ENCODE results near the gene ASB7. TPM values are rescaled to one million over a fixed set of nuclear protein-coding genes. Genes with fewer than 3 reads are reported as not detected.

The ASB7 gene
- total RNA-seq, 1 donor from 2014 or later = 13.1 TPM

DNA sequence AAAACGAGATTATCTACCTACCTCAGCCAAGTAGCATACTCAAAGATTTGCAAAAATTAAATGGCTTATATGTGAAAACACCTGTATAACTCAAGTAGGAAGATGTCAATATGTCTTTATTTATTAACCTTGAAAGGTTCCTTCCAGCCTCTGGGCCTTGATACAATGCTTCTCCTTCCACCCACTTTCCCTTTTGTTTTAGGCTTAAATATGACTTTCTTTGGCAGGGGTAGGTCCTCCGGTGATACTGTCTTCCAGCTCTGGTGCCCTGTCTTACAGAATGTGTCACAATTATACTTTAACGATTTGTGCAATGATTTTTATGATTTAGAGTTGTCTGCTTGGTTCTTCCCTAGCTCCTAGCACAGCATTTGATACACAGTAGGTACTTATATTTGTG lies 4.5 kb upstream of the ASB7 start:
- H3K4me1 Mint-ChIP-seq (ENCODE audit: unreplicated experiment) = peaks cover 8% of the 10 kb centered on the region
- TF ChIP-seq, protein P1, sequence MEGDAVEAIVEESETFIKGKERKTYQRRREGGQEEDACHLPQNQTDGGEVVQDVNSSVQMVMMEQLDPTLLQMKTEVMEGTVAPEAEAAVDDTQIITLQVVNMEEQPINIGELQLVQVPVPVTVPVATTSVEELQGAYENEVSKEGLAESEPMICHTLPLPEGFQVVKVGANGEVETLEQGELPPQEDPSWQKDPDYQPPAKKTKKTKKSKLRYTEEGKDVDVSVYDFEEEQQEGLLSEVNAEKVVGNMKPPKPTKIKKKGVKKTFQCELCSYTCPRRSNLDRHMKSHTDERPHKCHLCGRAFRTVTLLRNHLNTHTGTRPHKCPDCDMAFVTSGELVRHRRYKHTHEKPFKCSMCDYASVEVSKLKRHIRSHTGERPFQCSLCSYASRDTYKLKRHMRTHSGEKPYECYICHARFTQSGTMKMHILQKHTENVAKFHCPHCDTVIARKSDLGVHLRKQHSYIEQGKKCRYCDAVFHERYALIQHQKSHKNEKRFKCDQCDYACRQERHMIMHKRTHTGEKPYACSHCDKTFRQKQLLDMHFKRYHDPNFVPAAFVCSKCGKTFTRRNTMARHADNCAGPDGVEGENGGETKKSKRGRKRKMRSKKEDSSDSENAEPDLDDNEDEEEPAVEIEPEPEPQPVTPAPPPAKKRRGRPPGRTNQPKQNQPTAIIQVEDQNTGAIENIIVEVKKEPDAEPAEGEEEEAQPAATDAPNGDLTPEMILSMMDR (IDR thresholded peaks at IDR 0.05) = no peak
- H3K27me3 Mint-ChIP-seq (ENCODE audit: unreplicated experiment) = no peaks in the 10 kb centered on the region
- no peak for DNase-seq (ENCODE audit: extremely low spot score, unreplicated experiment)
- H3K4me3 Mint-ChIP-seq (ENCODE audit: unreplicated experiment) = no peak overlapping the region
- no peak overlapping the region for H3K27ac Mint-ChIP-seq (ENCODE audit: unreplicated experiment)
- no peaks in the 10 kb centered on the region for H3K9me3 Mint-ChIP-seq (ENCODE audit: unreplicated experiment)
- H3K36me3 Mint-ChIP-seq (ENCODE audit: unreplicated experiment) = no peaks in the 10 kb centered on the region

DNA sequence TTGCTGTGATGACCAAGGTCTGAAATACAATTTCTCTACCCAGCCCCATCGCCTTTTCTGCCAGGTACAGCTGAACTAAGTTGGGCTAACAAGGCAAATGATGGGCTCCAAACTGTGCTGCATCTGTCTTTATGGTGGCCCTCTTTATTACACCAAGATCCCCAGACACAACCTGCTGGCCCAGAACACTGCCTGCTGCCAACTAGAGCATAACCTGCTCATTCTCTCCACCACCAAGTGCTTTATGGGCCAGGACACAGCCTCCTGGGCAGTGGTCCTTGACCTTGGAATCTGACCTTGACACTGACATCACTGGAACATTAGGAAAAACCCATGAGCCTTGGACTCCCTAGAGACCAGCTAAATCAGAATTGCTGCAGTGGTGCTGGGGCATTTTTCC lies 3.7 kb upstream of the ASB7 start:
- no peak for DNase-seq (ENCODE audit: extremely low spot score, unreplicated experiment)
- H3K4me3 Mint-ChIP-seq (ENCODE audit: unreplicated experiment) = no peak overlapping the region
- no peaks in the 10 kb centered on the region for H3K9me3 Mint-ChIP-seq (ENCODE audit: unreplicated experiment)
- no peak overlapping the region for H3K27ac Mint-ChIP-seq (ENCODE audit: unreplicated experiment)
- H3K27me3 Mint-ChIP-seq (ENCODE audit: unreplicated experiment) = no peaks in the 10 kb centered on the region
- H3K36me3 Mint-ChIP-seq (ENCODE audit: unreplicated experiment) = no peaks in the 10 kb centered on the region
- TF ChIP-seq, protein P1 (IDR thresholded peaks at IDR 0.05) = no peak
- peaks cover 12% of the 10 kb centered on the region for H3K4me1 Mint-ChIP-seq (ENCODE audit: unreplicated experiment)

DNA sequence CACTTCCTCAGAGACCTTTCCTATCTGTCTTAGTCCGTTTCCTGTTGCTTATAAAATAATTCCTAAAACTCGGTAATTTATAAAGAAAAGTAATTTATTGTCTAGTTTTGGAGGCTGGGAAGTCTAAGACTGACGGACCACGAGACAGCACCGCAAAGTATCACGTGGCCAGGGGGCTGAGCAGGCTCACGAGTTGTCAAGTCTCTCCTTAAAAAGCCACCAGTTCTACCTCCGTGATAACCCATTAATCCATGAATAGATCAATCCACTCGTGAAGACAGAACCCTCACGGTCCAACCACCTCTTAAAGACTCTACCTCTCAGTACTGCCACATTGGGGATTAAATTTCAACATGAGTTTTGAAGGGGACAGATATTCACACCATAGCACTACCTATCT lies 1.2 kb upstream of the ASB7 start:
- peaks cover 10% of the 10 kb centered on the region for H3K36me3 Mint-ChIP-seq (ENCODE audit: unreplicated experiment)
- no peaks in the 10 kb centered on the region for H3K9me3 Mint-ChIP-seq (ENCODE audit: unreplicated experiment)
- no peak overlapping the region for H3K4me3 Mint-ChIP-seq (ENCODE audit: unreplicated experiment)
- no peak for DNase-seq (ENCODE audit: extremely low spot score, unreplicated experiment)
- peaks cover 25% of the 10 kb centered on the region for H3K4me1 Mint-ChIP-seq (ENCODE audit: unreplicated experiment)
- TF ChIP-seq, protein P1 (IDR thresholded peaks at IDR 0.05) = no peak
- no peak overlapping the region for H3K27ac Mint-ChIP-seq (ENCODE audit: unreplicated experiment)
- H3K27me3 Mint-ChIP-seq (ENCODE audit: unreplicated experiment) = no peaks in the 10 kb centered on the region

DNA sequence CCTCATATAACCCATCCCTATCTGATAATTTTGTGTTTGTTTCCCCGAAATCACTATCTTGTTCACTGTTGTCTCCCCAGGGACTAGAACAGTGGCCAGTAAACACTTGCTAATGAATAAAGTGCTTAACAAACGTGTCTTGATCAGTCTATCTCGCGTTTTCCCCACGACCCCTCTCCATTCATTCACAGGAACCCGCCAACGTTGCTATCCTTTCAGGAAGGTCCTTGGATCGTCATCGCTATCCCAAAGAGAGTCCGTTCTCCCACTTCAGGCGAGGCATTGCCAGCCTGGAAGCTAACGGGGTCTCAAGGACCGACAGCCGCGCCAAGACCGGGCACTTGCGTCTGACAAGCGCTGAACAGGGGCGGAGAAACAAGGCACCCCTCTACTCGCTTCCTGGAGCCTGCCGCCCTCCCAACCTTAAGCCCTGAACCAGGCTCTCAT lies 749 bp upstream of the ASB7 start:
- TF ChIP-seq, protein P1 (IDR thresholded peaks at IDR 0.05) = no peak
- Mint-ChIP-seq H3K9me3 (ENCODE audit: unreplicated experiment) (no peaks in the 10 kb centered on the region), H3K36me3 (ENCODE audit: unreplicated experiment) (peaks cover 15% of the 10 kb centered on the region), H3K27ac (ENCODE audit: unreplicated experiment) (no peak overlapping the region), H3K27me3 (ENCODE audit: unreplicated experiment) (no peaks in the 10 kb centered on the region), H3K4me1 (ENCODE audit: unreplicated experiment) (peaks cover 25% of the 10 kb centered on the region), H3K4me3 (ENCODE audit: unreplicated experiment) (no peak overlapping the region)
- no peak for DNase-seq (ENCODE audit: extremely low spot score, unreplicated experiment)

DNA sequence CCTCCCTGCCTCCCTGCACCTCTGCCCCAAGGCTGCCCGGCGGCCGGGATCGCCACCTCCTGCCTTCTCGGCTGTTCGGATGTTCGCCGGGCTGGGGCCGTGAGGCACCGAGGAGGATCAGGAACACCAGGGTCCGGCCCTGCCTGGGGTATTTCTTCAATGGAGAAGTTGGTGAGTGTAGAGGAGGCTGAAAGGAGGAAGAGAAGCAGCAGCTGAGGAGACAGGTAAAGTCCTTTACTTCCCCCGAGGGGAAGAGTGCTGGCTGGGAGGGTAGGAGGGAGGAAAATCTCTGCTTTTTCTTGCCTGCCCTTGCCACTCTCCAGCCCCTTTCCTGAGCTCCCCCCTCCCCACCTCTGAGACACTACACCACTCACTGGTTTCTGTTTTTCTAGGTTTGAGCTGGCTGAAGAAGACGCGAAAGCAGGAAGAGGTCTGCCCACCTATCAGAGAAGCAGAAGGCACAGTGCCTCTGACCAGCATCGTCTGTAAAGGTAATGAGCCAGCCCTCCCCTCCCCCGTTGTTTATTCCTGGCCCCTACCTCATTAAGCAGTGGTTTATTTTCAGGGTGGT lies 519 bp downstream of the ASB7 start:
- no peak for DNase-seq (ENCODE audit: extremely low spot score, unreplicated experiment)
- H3K36me3 Mint-ChIP-seq (ENCODE audit: unreplicated experiment) = peaks cover 19% of the 10 kb centered on the region
- H3K9me3 Mint-ChIP-seq (ENCODE audit: unreplicated experiment) = no peaks in the 10 kb centered on the region
- peaks cover 25% of the 10 kb centered on the region for H3K4me1 Mint-ChIP-seq (ENCODE audit: unreplicated experiment)
- TF ChIP-seq, protein P1 (IDR thresholded peaks at IDR 0.05) = no peak
- H3K27me3 Mint-ChIP-seq (ENCODE audit: unreplicated experiment) = no peaks in the 10 kb centered on the region
- no peak overlapping the region for H3K4me3 Mint-ChIP-seq (ENCODE audit: unreplicated experiment)
- peak overlapping the region; percentile 85 for H3K27ac Mint-ChIP-seq (ENCODE audit: unreplicated experiment)

All from osteocyte (in vitro differentiated cells).